AG09319 (cell line): ENCODE measurements around the gene CDH8.
"Not testable (repeated sequence)": the region's sequence is repeated elsewhere in the genome, so short reads cannot be mapped to it uniquely, and the experiment has no call there.

Experiments used
- DNase-seq: peaks from one replicate; pipeline ENCODE4 v3.0.0-alpha.2; 2010; ENCODE audit warnings: low read depth; ENCODE audit errors: extremely low read depth
- CTCF ChIP-seq: IDR thresholded peaks from 2 replicates; pipeline ENCODE4 v1.5.1; 2011; ENCODE audit warnings: low read depth, mild to moderate bottlenecking, inconsistent platforms, low read length, moderate library complexity

The CDH8 gene

DNA sequence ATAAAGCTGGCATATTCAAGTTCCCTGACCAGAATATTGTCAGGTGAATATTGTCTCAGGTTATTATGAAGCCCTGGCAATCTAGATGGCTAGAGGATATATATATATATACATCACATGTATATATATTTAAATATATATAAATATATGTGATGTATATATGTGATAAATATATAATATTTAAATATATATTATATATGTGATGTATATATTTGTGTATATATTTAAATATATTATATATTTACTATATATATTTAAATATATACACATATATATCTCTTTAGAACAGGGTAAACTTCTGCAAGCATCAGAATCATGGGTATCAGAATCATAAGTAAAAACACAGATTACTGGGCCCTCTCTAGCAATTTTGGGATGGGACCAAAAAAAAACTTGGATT lies 112.6 kb downstream of the CDH8 start:
- no peak for DNase-seq
- no peak for TF ChIP-seq CTCF

DNA sequence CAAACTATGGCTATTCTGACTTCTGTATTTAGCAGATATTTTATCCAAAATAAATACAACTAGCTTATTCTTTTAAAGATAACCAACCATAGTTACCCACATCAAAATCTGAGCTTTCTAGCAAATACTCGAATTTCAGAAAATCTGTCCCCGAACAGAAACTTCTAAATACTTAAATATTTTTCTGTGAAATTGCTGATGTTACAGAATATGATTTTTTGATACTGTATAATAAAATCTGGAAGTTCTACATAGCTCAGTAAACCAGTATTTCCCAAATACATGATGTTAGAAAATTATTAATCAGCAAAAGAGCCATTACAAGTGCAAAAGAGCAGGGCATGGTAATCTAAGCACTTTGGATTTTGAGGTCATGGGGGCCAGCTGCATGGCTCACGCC lies 114.9 kb downstream of the CDH8 start:
- TF ChIP-seq CTCF: no peak
- no peak for DNase-seq

DNA sequence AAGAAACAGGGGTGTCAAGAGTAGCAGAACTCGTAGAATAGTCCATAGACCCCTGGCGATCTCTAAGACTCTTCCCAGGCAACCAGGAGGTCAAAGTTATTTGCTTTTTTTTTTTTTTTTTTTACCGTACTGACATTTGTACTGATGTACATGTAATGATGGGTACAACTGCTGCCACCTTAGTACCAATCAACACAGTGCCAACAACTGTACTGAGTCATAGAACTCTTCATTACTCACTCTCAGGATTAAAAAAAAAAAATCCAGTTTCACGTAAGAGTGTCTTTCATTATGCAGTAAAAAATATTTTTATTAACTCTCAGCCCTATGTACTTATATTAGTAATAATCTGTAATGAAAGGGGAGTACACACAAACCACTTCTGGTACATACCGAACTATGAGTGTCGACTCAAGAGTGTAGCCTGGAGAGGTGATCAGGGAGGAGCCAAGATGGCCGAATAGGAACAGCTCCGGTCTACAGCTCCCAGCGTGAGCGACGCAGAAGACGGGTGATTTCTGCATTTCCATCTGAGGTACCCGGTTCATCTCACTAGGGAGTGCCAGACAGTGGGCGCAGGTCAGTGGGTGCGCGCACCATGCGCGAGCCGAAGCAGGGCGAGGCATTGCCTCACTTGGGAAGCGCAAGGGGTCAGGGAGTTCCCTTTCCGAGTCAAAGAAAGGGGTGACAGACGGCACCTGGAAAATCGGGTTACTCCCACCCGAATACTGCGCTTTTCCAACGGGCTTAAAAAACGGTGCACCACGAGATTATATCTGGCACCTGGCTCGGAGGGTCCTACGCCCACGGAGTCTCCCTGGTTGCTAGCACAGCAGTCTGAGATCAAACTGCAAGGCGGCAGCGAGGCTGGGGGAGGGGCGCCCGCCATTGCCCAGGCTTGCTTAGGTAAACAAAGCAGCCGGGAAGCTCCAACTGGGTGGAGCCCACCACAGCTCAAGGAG lies 118.1 kb downstream of the CDH8 start:
- DNase-seq: not testable (repeated sequence)

- no peak for TF ChIP-seq CTCF
Observed at GRCh38 chr16:61915569-61915968, 120.7 kb downstream of the CDH8 start.

DNA sequence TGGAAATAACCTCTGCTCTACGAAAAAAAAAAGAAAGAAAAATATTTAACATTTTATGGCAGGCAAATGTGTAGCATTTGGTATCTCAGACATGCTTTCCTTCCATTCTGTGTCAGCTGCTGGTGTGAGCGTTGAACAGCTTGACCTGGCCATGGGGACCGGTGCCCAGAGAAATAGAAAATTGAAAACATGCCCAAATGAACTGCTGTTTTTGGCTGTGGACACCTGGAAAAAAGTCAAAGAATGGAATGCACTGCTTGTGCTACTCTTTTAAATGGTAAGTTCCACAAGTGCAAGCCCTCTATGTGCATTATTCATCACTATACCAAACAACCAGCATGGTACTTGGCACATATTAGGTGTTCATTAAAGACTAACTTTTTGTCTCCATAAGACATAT lies 127.2 kb downstream of the CDH8 start:
- no peak for TF ChIP-seq CTCF
- no peak for DNase-seq

More at GRCh38 chr16:61915569-61915968, 120.7 kb downstream of the CDH8 start:
- DNase-seq: no peak

- no peak for TF ChIP-seq CTCF
- DNase-seq: no peak
Observed at GRCh38 chr16:61908426-61908825, 127.8 kb downstream of the CDH8 start.

- no peak for DNase-seq
- no peak for TF ChIP-seq CTCF
Observed at GRCh38 chr16:61901689-61902088, 134.5 kb downstream of the CDH8 start.

DNA sequence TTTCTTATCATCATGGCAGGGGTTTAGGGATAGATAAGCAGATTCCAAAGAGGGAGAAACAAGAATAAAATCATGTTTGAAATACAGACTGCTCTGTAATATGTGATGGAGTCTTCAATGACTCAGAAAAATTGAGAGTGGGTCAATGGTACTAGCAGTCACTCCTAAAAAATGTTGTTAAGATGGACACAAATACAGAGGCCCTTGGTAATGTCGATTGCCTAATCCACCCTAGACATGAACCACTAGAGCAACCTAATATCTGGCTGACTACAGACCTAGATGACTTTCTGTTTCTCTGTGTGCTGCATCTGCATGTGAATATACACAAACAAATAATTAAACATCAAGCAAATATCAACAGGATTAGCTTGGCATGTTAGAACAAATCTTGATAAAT lies 135.8 kb downstream of the CDH8 start:
- no peak for DNase-seq
- no peak for TF ChIP-seq CTCF
